IMR-90 (cell line): Measurements from ENCODE around the gene TSHZ1. TPM values are rescaled to one million over a fixed set of nuclear protein-coding genes. Genes with fewer than 3 reads are reported as not detected.

ENCODE experiments used
- ATAC-seq: fragments of 200-7000 bp; cut with Tn5 transposase; 2 replicates; pipeline ENCODE4 v1.9.1; 2020; ENCODE audit warnings: low read depth, mild to moderate bottlenecking, moderate library complexity
- BruUV-seq: library from RNA; stranded (reverse); fragments of 400-500 nt; replicated peaks from 2 replicates; lab custom pipeline; 2021; lab: Mats Ljungman, UMichigan
- CTCF ChIA-PET: fragments of 300-600 bp; formaldehyde crosslinking; extraction: SDS; loops from one replicate; lab custom pipeline; 2021; ENCODE audit warnings: antibody characterized with exemption; lab: Yijun Ruan, JAX
- POLR2A ChIA-PET: fragments of 300-600 bp; sonication (Branson Sonifier 250); formaldehyde crosslinking; loops from one replicate; lab custom pipeline; 2022; ENCODE audit warnings: antibody characterized with exemption; ENCODE audit not compliant: unreplicated experiment; lab: Charles Lee
- DNase-seq: peaks from one replicate; pipeline ENCODE4 v3.0.0; 2013
- H2AFZ ChIP-seq: replicated peaks from 2 replicates; pipeline ENCODE3; 2013; ENCODE audit warnings: low read length, mild to moderate bottlenecking; ENCODE audit not compliant: poor library complexity
- H2AK5ac ChIP-seq: 2 replicates; pipeline ENCODE4 v1.6.1; 2013; ENCODE audit warnings: low read depth, low read length, inconsistent platforms
- H2AK9ac ChIP-seq: replicated peaks from 2 replicates; pipeline ENCODE3; 2013; ENCODE audit warnings: mild to moderate bottlenecking, low read depth, low read length, moderate library complexity; ENCODE audit not compliant: poor library complexity
- H2BK120ac ChIP-seq: 2 replicates; pipeline ENCODE4 v1.6.1; 2013; ENCODE audit warnings: low read depth, low read length, inconsistent platforms
- H2BK15ac ChIP-seq: 3 replicates; pipeline ENCODE4 v1.6.1; 2013; ENCODE audit warnings: low read depth, low read length, inconsistent platforms
- H2BK20ac ChIP-seq: 2 replicates; pipeline ENCODE4 v1.6.1; 2013; ENCODE audit warnings: low read depth, mild to moderate bottlenecking, inconsistent platforms, low read length, moderate library complexity
- H2BK5ac ChIP-seq: 2 replicates; pipeline ENCODE4 v1.6.1; 2013; ENCODE audit warnings: mild to moderate bottlenecking, low read depth, low read length, inconsistent platforms; ENCODE audit not compliant: poor library complexity, severe bottlenecking
- H3K14ac ChIP-seq: replicated peaks from 2 replicates; pipeline ENCODE4 v1.6.1; 2013; ENCODE audit warnings: low read depth, low read length, inconsistent platforms
- H3K18ac ChIP-seq: 2 replicates; pipeline ENCODE4 v1.6.1; 2013; ENCODE audit warnings: low read depth, low read length, control low read depth
- H3K23ac ChIP-seq: 2 replicates; pipeline ENCODE4 v1.6.1; 2013; ENCODE audit warnings: low read depth, low read length, inconsistent platforms
- H3K27ac ChIP-seq: 2 replicates; pipeline ENCODE4 v1.5.1; 2013; ENCODE audit warnings: mild to moderate bottlenecking, control low read depth, low read length; ENCODE audit not compliant: insufficient read depth
- H3K27me3 ChIP-seq: 2 replicates; pipeline ENCODE4 v1.6.1; 2013; ENCODE audit warnings: low read length; ENCODE audit not compliant: control insufficient read depth, insufficient read depth
- H3K36me3 ChIP-seq: 2 replicates; pipeline ENCODE4 v1.6.1; 2013; ENCODE audit warnings: low read length, mixed read lengths; ENCODE audit not compliant: control insufficient read depth, insufficient read depth
- H3K4ac ChIP-seq: 2 replicates; pipeline ENCODE4 v1.6.1; 2013; ENCODE audit warnings: low read depth, low read length, inconsistent platforms
- H3K4me1 ChIP-seq: 2 replicates; pipeline ENCODE4 v1.6.1; 2013; ENCODE audit warnings: low read length, mixed read lengths; ENCODE audit not compliant: control insufficient read depth, insufficient read depth
- H3K4me2 ChIP-seq: 2 replicates; pipeline ENCODE4 v1.6.1; 2013; ENCODE audit warnings: low read depth, mild to moderate bottlenecking, control low read depth, low read length, moderate library complexity
- H3K4me3 ChIP-seq: 2 replicates; pipeline ENCODE4 v1.5.1; 2013; ENCODE audit warnings: low read depth, mild to moderate bottlenecking, control low read depth, low read length, moderate library complexity; ENCODE audit not compliant: insufficient read depth
- H3K56ac ChIP-seq: 2 replicates; pipeline ENCODE4 v1.6.1; 2013; ENCODE audit warnings: low read length, inconsistent platforms; ENCODE audit not compliant: insufficient read depth; ENCODE audit errors: extremely low read depth
- H3K79me1 ChIP-seq, 2 experiments: 2 replicates each; pipeline ENCODE4 v1.6.1; 2013; ENCODE audit warnings: low read length in 2 of 2, inconsistent platforms in 1 of 2, low read depth in 1 of 2
- H3K9ac ChIP-seq: 2 replicates; pipeline ENCODE4 v1.6.1; 2013; ENCODE audit warnings: low read depth, low read length, control low read depth
- H3K9me1 ChIP-seq: 2 replicates; pipeline ENCODE4 v1.6.1; 2013; ENCODE audit warnings: low read length, inconsistent platforms; ENCODE audit not compliant: insufficient read depth
- H3K9me3 ChIP-seq: 2 replicates; pipeline ENCODE4 v1.6.1; 2013; ENCODE audit warnings: low read length; ENCODE audit not compliant: control insufficient read depth, insufficient read depth
- H4K20me1 ChIP-seq: 2 replicates; pipeline ENCODE4 v1.6.1; 2013; ENCODE audit warnings: low read length, inconsistent platforms; ENCODE audit not compliant: insufficient read depth
- H4K5ac ChIP-seq: 2 replicates; pipeline ENCODE4 v1.6.1; 2013; ENCODE audit warnings: mild to moderate bottlenecking, low read depth, low read length, control low read depth
- H4K8ac ChIP-seq, 2 experiments: 2 replicates each; pipeline ENCODE4 v1.6.1; 2013; ENCODE audit warnings: low read depth in 2 of 2, low read length in 2 of 2, control low read depth in 1 of 2, inconsistent platforms in 1 of 2
- H4K91ac ChIP-seq: 2 replicates; pipeline ENCODE4 v1.6.1; 2013; ENCODE audit warnings: low read depth, low read length, inconsistent platforms; ENCODE audit not compliant: insufficient read depth
- BHLHE40 ChIP-seq: fragments of 150-350 bp; IDR thresholded peaks from 2 replicates; pipeline ENCODE4 v1.6.1; 2016; ENCODE audit warnings: mild to moderate bottlenecking, low read depth, low read length
- CHD1 ChIP-seq: IDR thresholded peaks from 2 replicates; pipeline ENCODE4 v1.6.1; 2012; ENCODE audit warnings: low read depth, low read length, improper control_type of control experiment
- CTCF ChIP-seq: conservative IDR thresholded peaks from 2 replicates; pipeline ENCODE4 v1.5.1; 2012; ENCODE audit warnings: mild to moderate bottlenecking, low read depth, low read length, improper control_type of control experiment
- ELK1 ChIP-seq: fragments of 150-350 bp; IDR thresholded peaks from 2 replicates; pipeline ENCODE4 v1.6.1; 2016; ENCODE audit warnings: low read depth, mild to moderate bottlenecking, low read length, moderate library complexity, borderline replicate concordance
- FOS ChIP-seq: fragments of 150-350 bp; IDR thresholded peaks from 2 replicates; pipeline ENCODE4 v1.6.1; 2016; ENCODE audit warnings: low read depth, low read length
- MAFK ChIP-seq: IDR thresholded peaks from 2 replicates; pipeline ENCODE4 v1.6.1; 2012; ENCODE audit warnings: low read depth, low read length, improper control_type of control experiment
- MAZ ChIP-seq: IDR thresholded peaks from 2 replicates; pipeline ENCODE4 v1.6.1; 2012; ENCODE audit warnings: low read depth, mild to moderate bottlenecking, low read length, improper control_type of control experiment, moderate library complexity, borderline replicate concordance
- MXI1 ChIP-seq: IDR thresholded peaks from 2 replicates; pipeline ENCODE4 v1.6.1; 2012; ENCODE audit warnings: low read depth, mild to moderate bottlenecking, low read length, moderate library complexity, borderline replicate concordance
- NFE2L2 ChIP-seq: fragments of 150-350 bp; IDR thresholded peaks from 2 replicates; pipeline ENCODE4 v1.6.1; 2016; ENCODE audit warnings: low read depth, mild to moderate bottlenecking, low read length
- RAD21 ChIP-seq: IDR thresholded peaks from 2 replicates; pipeline ENCODE4 v1.6.1; 2012; ENCODE audit warnings: low read length, improper control_type of control experiment
- RCOR1 ChIP-seq: IDR thresholded peaks from 2 replicates; pipeline ENCODE4 v1.6.1; 2012; ENCODE audit warnings: mild to moderate bottlenecking, low read length, improper control_type of control experiment; ENCODE audit not compliant: insufficient replicate concordance
- RFX5 ChIP-seq: IDR thresholded peaks from 2 replicates; pipeline ENCODE4 v1.8.0; 2012; ENCODE audit warnings: low read depth, mild to moderate bottlenecking, low read length, moderate library complexity
- SMC3 ChIP-seq: fragments of 150-350 bp; IDR thresholded peaks from 2 replicates; pipeline ENCODE4 v1.6.1; 2016; ENCODE audit warnings: low read depth, mild to moderate bottlenecking, antibody characterized with exemption, low read length, moderate library complexity
- WGBS, 2 experiments: methylation state at CpG; one replicate each; pipeline versions ENCODE4 v1.1.5 to v1.1.7; 2013; ENCODE audit warnings: missing lambda C conversion rate in 2 of 2; ENCODE audit not compliant: insufficient read length in 1 of 2; ENCODE audit errors: extremely low coverage in 2 of 2; 5-methylcytosine and 5-hydroxymethylcytosine counted together
- dilution Hi-C: fragments of 300-500 bp; cut with HindIII; formaldehyde crosslinking; loops from one replicate; pipeline ENCODE4 v1.14.3; 2018; ENCODE audit warnings: low sequenced_read_pairs; ENCODE audit not compliant: unreplicated experiment
- in situ Hi-C: fragments of 300-500 bp; cut with MboI; formaldehyde crosslinking; loops from 3 replicates; pipeline ENCODE4 v1.14.3; 2019; ENCODE audit warnings: low sequenced_read_pairs, inconsistent platforms, mixed read lengths
- intact Hi-C: fragments of 100-400 bp; cut with micrococcal nuclease; formaldehyde crosslinking; loops from 2 replicates; pipeline ENCODE4 v1.10.0; 2022
- polyA plus RNA-seq, 3 experiments: library from polyadenylated mRNA; depleted of rRNA; stranded (reverse); fragments of >200 nt; gene quantifications; 2 replicates each; pipeline ENCODE4 v1.2.3, GENCODE V29; 2012; ENCODE audit warnings: low replicate concordance in 1 of 3
- total RNA-seq: library from RNA; depleted of rRNA; stranded (reverse); fragments of >200 nt; gene quantifications from 2 replicates; pipeline ENCODE4 v1.2.3, GENCODE V29; 2012

The TSHZ1 gene
- total and polyA plus RNA-seq, 2 of the 4 experiments (the other 2 are of a cell fraction) = 7.1 to 10.0 TPM

GRCh38 chr18:75250471-75250821 is 39.8 kb downstream of the TSHZ1 start:
- Histone ChIP-seq H2AFZ (no peak overlapping the region), H4K8ac (no peak overlapping the region), H3K9me1 (peaks cover 11% of the 10 kb centered on the region; the same call in 1 of the 2 replicates), H3K79me1 (peaks cover 16 to 40% of the 10 kb centered on the region in 2 experiments; a peak in 3 of 4 replicates), H3K18ac (no peak overlapping the region), H2AK9ac (no peak overlapping the region), H3K4ac (no peak overlapping the region), H3K14ac (no peak overlapping the region), H3K36me3 (no peaks in the 10 kb centered on the region), H3K4me3 (no peak overlapping the region), H3K56ac (no peak overlapping the region), H4K91ac (no peak overlapping the region), H2AK5ac (no peak overlapping the region), H3K9me3 (no peaks in the 10 kb centered on the region), H3K4me1 (peaks cover 16% of the 10 kb centered on the region), H2BK120ac (no peak overlapping the region), H3K27me3 (no peaks in the 10 kb centered on the region), H2BK15ac (no peak overlapping the region), H2BK5ac (no peak overlapping the region), H3K23ac (no peak overlapping the region), H3K9ac (no peak overlapping the region), H4K5ac (no peak overlapping the region; the same call in 1 of the 2 replicates), H2BK20ac (no peak overlapping the region), H3K4me2 (no peak overlapping the region), H4K20me1 (no peaks in the 10 kb centered on the region), H3K27ac (no peak overlapping the region)
- intact Hi-C loops = no loop called here
- no peak for ATAC-seq
- WGBS, 2 experiments = 100% methylated on average over 9 of the region's 20 CpGs; no CpG with 5 or more reads in 1 of the 2 experiments
- POLR2A ChIA-PET = interaction anchor here (0.6 kb wide), 1 partner anchor 1030 kb away, joined by 3 read pairs; no protein-coding TSS in a partner anchor
- in situ Hi-C loops = no loop called here
- TF ChIP-seq RCOR1 (no peak), RAD21 (no peak), NFE2L2 (no peak), BHLHE40 (no peak), MAFK (no peak), CTCF (no peak), SMC3 (no peak), CHD1 (no peak), FOS (no peak), ELK1 (no peak), MAZ (no peak), RFX5 (no peak), MXI1 (no peak)
- dilution Hi-C loops = no loop called here
- no peak for DNase-seq
- no TSS peak for BruUV-seq
- CTCF ChIA-PET = interaction anchor here (0.8 kb wide), 1 partner anchor 209 kb away, joined by 6 read pairs; no protein-coding TSS in a partner anchor
